Mesothelial cell of epicardium (in vitro differentiated cells): ENCODE measurements around the gene UHRF1. TPM values are rescaled to one million over a fixed set of nuclear protein-coding genes. Genes with fewer than 3 reads are reported as not detected.
A peak's percentile ranks its signal among the peaks of the same experiment; 100 is the strongest.

ENCODE experiments used
- DNase-seq, 2 experiments: peaks; one replicate each; pipeline ENCODE4 v3.0.0; 2021; ENCODE audit warnings: low spot score in 2 of 2; ENCODE audit not compliant: unreplicated experiment in 2 of 2
- H3K27ac Mint-ChIP-seq: 2 replicates; pipeline ENCODE4 v1.8.0; 2021; ENCODE audit warnings: mixed read lengths
- H3K27me3 Mint-ChIP-seq: 2 replicates; pipeline ENCODE4 v1.8.0; 2021; ENCODE audit warnings: low read depth, mixed read lengths
- H3K36me3 Mint-ChIP-seq: 2 replicates; pipeline ENCODE4 v1.8.0; 2021; ENCODE audit warnings: mixed read lengths
- H3K4me1 Mint-ChIP-seq: 2 replicates; pipeline ENCODE4 v1.8.0; 2021; ENCODE audit warnings: mixed read lengths
- H3K4me3 Mint-ChIP-seq: 2 replicates; pipeline ENCODE4 v1.8.0; 2021; ENCODE audit warnings: mild to moderate bottlenecking, moderate library complexity, mixed read lengths
- H3K9me3 Mint-ChIP-seq: 2 replicates; pipeline ENCODE4 v1.8.0; 2021; ENCODE audit warnings: mixed read lengths
- CTCF ChIP-seq: fragments of 200-600 bp; sonication (generic); IDR thresholded peaks from one replicate; pipeline ENCODE4 v1.5.0; 2021; ENCODE audit warnings: antibody characterized with exemption; ENCODE audit not compliant: unreplicated experiment
- total RNA-seq: library from RNA; stranded (reverse); gene quantifications from 3 replicates; pipeline ENCODE4 v1.2.1, GENCODE V29; 2021

The UHRF1 gene
- total RNA-seq, 1 donor from 2014 or later = 28.9 TPM

- DNase-seq = no peak
- H3K27ac Mint-ChIP-seq = peak overlapping the region; percentile 21
- H3K4me1 Mint-ChIP-seq = peaks cover 6% of the 10 kb centered on the region
- no peak for TF ChIP-seq CTCF
- H3K4me3 Mint-ChIP-seq = peak overlapping the region; percentile 85
- no peaks in the 10 kb centered on the region for H3K36me3 Mint-ChIP-seq
- H3K9me3 Mint-ChIP-seq = no peaks in the 10 kb centered on the region
- H3K27me3 Mint-ChIP-seq = no peaks in the 10 kb centered on the region
Observed at GRCh38 chr19:4868286-4868834, 40.9 kb upstream of the UHRF1 start.

GRCh38 chr19:4870025-4870700, 39.1 kb upstream of the UHRF1 start:
- peaks cover 6% of the 10 kb centered on the region for H3K4me1 Mint-ChIP-seq
- no peaks in the 10 kb centered on the region for H3K9me3 Mint-ChIP-seq
- H3K27me3 Mint-ChIP-seq = no peaks in the 10 kb centered on the region
- no peaks in the 10 kb centered on the region for H3K36me3 Mint-ChIP-seq
- H3K27ac Mint-ChIP-seq = no peak overlapping the region
- DNase-seq = no peak
- no peak overlapping the region for H3K4me3 Mint-ChIP-seq
- TF ChIP-seq CTCF = no peak

- H3K9me3 Mint-ChIP-seq = no peaks in the 10 kb centered on the region
- H3K27ac Mint-ChIP-seq = no peak overlapping the region
Observed at GRCh38 chr19:4871711-4872110, 37.6 kb upstream of the UHRF1 start.

GRCh38 chr19:4873930-4874329, 35.4 kb upstream of the UHRF1 start:
- DNase-seq = no peak
- Mint-ChIP-seq H3K27ac (no peak overlapping the region), H3K4me3 (no peak overlapping the region), H3K4me1 (no peaks in the 10 kb centered on the region), H3K9me3 (no peaks in the 10 kb centered on the region), H3K27me3 (no peaks in the 10 kb centered on the region), H3K36me3 (no peaks in the 10 kb centered on the region)
- TF ChIP-seq CTCF = no peak

More at GRCh38 chr19:4871711-4872110, 37.6 kb upstream of the UHRF1 start:
- no peak for TF ChIP-seq CTCF
- H3K4me1 Mint-ChIP-seq = peaks cover 1% of the 10 kb centered on the region
- H3K36me3 Mint-ChIP-seq = no peaks in the 10 kb centered on the region
- no peak for DNase-seq
- no peaks in the 10 kb centered on the region for H3K27me3 Mint-ChIP-seq
- H3K4me3 Mint-ChIP-seq = no peak overlapping the region

GRCh38 chr19:4877753-4878490, 31.4 kb upstream of the UHRF1 start:
- Mint-ChIP-seq H3K9me3 (no peaks in the 10 kb centered on the region), H3K36me3 (no peaks in the 10 kb centered on the region), H3K4me3 (no peak overlapping the region), H3K4me1 (no peaks in the 10 kb centered on the region), H3K27ac (no peak overlapping the region), H3K27me3 (no peaks in the 10 kb centered on the region)
- no peak for DNase-seq
- no peak for TF ChIP-seq CTCF
